H1 (cell line): Measurements from ENCODE around the gene MBNL3. TPM values are rescaled to one million over a fixed set of nuclear protein-coding genes. Genes with fewer than 3 reads are reported as not detected.

Experiments
- CBX8 ChIP-seq: fragments of 300-800, 300-1000 bp; sonication (generic); IDR thresholded peaks from 2 replicates; pipeline ENCODE4 v1.7.1; 2016; ENCODE audit warnings: low read depth, low read length, borderline replicate concordance
- CHD7 ChIP-seq: fragments of 300-600 bp; sonication (generic); IDR thresholded peaks from 2 replicates; pipeline ENCODE4 v1.7.1; 2012; ENCODE audit warnings: low read length, moderate library complexity, mild to moderate bottlenecking, inconsistent platforms; ENCODE audit not compliant: insufficient replicate concordance
- CTCF ChIP-seq, 3 experiments: IDR thresholded peaks; 1 replicate in 2 of 3; 2 replicates in 1 of 3; pipeline versions ENCODE4 v1.5.1 to v1.6.1; 2011; ENCODE audit warnings: low read length in 3 of 3, mild to moderate bottlenecking in 3 of 3, inconsistent platforms in 2 of 3, low read depth in 1 of 3, moderate library complexity in 1 of 3; ENCODE audit not compliant: insufficient read depth in 1 of 3; ENCODE audit errors: control extremely low read depth in 1 of 3
- E2F6 ChIP-seq: IDR thresholded peaks from 2 replicates; pipeline ENCODE4 v1.6.1; 2012; ENCODE audit warnings: inconsistent platforms
- NANOG ChIP-seq: IDR thresholded peaks from 2 replicates; pipeline ENCODE4 v1.6.1; 2011; ENCODE audit warnings: low read length, low read depth, mild to moderate bottlenecking, inconsistent platforms; ENCODE audit not compliant: insufficient read depth, poor library complexity, severe bottlenecking
- SRF ChIP-seq: IDR thresholded peaks from 2 replicates; pipeline ENCODE4 v1.6.1; 2011; ENCODE audit warnings: mild to moderate bottlenecking, low read depth, low read length, moderate library complexity
- polyA plus RNA-seq, 7 experiments: library from polyadenylated mRNA; depleted of rRNA in 3 of 7; stranded (reverse) in 5 of 7; unstranded in 2 of 7; fragments of >200 nt in 5 of 7; fragments of 200-250 nt in 2 of 7; gene quantifications; 1 replicate in 5 of 7; 2 replicates in 1 of 7; 4 replicates in 1 of 7; pipeline versions ENCODE4 v1.2.1 to v1.2.3, GENCODE V29; 2011 to 2013; ENCODE audit warnings: missing spikeins in 2 of 7, mixed read lengths in 2 of 7
- total RNA-seq: library from RNA; stranded (reverse); fragmentation: NEBNext Ultra II Directional; extraction: Animal tissue kit (Norgen Biotek cat#: 25700); gene quantifications from 2 replicates; pipeline ENCODE4 v1.2.1, GENCODE V29; 2021

The MBNL3 gene
- total and polyA plus RNA-seq, 2 of the 8 experiments (the other 6 are each of a cell fraction or from before 2014, with no cell fraction given), result 3.5 to 4.3 TPM

GRCh38 chrX:132488819-132489577 lies at the start of gene MBNL3 (continued):
- TF ChIP-seq CHD7 (no peak), CTCF (IDR thresholded peaks at IDR 0.05; ENCODE audit: control extremely low read depth in 1 of 3, insufficient read depth in 1 of 3, low read depth in 1 of 3, low read length in 3 of 3) (no peak), E2F6 (peak; percentile 74), NANOG (no peak), SRF (no peak), CBX8 (no peak)
